NK-92 (cell line): ENCODE results near the gene MPIG6B.

ENCODE experiments used
- DNase-seq: peaks from one replicate; lab custom pipeline; 2025; ENCODE audit not compliant: unreplicated experiment; lab: John Stamatoyannopoulos, UW

MPIG6B gene, protein sequence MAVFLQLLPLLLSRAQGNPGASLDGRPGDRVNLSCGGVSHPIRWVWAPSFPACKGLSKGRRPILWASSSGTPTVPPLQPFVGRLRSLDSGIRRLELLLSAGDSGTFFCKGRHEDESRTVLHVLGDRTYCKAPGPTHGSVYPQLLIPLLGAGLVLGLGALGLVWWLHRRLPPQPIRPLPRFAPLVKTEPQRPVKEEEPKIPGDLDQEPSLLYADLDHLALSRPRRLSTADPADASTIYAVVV

DNA sequence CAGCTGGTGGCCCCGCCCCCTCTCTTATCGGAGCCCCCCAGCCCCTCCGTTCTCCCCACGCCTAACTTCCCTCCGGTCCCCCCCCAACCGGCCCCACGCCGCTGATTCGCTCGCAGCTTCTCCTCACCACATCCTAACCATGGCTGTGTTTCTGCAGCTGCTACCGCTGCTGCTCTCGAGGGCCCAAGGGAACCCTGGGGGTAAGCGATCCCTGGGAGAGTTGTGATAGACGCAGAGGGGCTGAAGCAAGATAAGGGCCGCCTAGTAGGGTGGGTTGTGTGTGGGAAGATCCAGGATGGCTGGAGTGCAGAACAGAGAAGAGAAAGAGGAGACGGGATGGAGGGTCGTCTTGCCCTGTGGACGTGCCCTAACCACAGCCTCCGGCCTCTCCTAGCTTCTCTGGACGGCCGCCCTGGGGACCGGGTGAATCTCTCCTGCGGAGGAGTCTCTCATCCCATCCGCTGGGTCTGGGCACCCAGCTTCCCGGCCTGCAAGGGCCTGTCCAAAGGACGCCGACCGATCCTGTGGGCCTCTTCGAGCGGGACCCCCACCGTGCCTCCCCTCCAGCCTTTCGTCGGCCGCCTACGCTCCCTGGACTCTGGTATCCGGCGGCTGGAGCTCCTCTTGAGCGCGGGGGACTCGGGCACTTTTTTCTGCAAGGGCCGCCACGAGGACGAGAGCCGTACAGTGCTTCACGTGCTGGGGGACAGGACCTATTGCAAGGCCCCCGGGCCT, at the start of gene MPIG6B:
Gene MPIG6B, plus strand, starts transcription at position 129 of the 735 bp plus-strand sequence. Its CDS starts 11 bp downstream, at position 140.
- DNase-seq: no peak

DNA sequence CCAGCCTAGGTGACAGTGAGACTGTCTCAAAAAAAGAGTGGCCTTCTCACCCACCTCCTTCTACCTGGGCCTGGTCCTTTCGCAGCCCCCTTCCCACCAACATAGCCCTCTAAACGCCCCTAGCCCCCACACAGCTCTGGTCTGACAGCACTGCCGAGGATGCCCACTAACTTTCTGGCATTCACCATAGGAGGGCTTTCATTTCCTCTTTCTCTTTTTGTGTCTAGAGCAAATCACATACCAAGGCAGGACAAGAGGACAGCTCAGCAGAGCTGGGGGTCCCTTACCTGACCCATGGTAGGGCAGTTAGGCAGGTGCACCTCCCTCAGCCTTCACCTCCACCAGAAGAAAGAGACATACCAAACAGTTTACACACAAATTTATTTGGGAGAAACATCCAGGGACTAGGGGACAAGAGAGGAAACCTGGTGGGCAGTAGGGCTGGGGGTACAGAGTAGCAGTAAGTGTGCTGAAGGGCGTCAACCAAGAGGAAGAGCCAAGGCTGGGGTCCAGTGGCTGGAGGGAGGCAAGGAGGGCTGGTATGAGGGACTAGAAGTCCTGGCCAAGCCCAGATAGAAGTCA, 46.8 kb upstream of the MPIG6B start:
- DNase-seq: no peak

DNA sequence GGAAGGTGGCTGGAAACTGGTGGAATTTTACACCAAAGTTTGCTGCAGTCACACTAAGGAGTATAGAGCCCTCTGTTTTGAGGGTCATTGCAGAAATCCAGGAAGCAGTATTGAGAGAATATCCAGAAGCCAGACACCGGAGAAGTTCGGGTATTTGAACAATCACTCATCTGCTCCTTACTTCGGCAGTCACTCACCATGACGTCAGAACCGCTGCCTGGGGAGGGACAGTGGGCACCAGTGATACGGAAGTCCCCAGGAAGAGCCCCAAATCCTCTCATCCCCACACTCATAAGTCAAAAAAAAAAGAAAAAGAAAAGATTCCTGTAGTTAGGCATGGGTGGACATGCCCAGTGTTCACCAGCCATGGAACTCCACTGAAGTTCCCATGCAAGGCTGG, 46.3 kb upstream of the MPIG6B start:
- no peak for DNase-seq

DNA sequence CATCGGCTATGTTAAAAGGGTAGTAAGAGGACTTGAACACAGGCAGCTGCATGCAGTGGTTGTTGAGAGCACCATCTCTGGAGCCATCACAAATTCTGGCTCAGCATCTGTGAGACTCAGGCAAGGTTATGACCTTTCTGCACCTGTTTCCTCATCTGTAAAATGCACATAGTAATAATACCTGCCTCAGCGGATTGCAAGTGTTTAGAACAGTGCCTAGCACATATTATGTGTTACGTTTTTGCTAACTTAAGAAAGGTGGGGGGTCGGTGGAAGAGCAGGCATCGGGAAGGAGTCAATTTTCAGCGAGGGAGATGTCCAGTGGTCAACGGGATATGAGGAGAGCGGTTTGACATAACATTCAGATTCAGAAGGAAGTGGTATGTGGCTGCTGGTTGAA, 45.2 kb upstream of the MPIG6B start:
- no peak for DNase-seq

DNA sequence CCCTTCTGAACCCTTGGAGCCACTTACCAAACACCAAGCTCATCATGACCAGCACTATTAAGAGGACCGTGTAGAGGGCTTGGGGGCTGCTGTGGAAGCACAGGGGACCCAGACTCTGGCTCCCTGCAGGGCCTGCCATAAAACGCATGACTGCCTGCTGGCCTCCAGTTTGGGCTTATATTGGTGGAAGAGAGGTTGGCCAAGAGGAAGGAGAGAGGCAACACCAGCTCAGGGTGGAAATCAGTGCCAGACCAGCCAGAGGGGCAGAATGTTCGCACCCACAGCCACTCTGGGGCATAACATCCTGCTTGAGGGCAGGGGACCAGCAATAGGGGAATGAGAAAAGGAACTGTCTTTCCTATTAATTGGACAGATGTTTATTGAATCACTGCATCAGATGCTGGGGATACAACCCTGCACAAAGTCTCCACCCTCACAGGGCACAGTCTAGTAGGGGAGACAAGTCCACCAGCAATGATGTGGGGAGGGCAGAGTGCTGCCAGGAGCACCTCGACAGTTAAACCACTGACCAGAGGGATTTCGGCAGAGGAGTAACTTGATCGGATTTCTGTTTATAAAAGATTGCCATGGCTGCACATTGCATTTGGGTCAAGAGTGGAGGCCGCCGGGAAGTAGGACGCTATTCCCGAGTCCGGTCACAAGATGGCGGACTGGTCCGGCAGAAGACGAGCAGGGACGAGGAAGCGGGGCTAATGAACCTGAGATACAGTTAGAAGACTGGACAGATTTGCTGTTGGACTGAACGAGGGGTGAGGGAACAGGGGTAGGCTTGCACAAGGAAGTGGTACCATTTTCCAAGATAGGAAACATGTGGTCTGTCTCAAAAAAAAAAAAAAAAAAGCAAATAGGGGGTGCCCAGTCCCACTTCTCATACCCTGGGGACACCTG, 42.7 kb upstream of the MPIG6B start, which contains the start of gene LY6G5C:
Gene LY6G5C, minus strand, starts transcription at position 842 of the 909 bp plus-strand sequence. Its CDS starts 694 bp downstream, at position 148.
- no peak for DNase-seq

DNA sequence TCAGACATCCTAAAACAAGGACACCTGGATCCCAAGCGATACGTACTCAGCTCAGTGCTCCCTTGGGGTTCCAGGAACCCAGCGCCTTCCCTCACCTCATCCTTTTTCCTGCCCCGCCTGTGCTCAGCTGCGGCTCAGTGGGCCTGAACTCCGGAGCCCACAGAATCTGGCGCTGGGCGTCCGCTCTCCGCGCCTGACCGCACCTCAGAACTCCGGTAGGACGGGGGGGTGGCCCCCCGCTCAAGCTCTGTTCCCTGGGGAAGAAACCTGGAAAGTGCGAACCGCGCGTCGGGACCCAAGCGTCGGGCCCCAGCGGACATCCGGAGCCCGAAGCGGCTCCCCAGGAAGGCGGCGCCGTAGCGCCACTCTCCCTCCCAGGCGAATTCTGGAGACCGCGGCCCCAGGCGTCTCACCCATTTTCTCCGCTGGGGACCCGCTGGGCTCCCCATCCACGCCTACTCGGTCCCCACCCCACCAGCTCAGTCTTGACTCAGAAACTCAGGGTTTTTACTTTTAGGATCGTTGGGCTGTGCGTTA, 42.0 kb upstream of the MPIG6B start:
- no peak for DNase-seq

DNA sequence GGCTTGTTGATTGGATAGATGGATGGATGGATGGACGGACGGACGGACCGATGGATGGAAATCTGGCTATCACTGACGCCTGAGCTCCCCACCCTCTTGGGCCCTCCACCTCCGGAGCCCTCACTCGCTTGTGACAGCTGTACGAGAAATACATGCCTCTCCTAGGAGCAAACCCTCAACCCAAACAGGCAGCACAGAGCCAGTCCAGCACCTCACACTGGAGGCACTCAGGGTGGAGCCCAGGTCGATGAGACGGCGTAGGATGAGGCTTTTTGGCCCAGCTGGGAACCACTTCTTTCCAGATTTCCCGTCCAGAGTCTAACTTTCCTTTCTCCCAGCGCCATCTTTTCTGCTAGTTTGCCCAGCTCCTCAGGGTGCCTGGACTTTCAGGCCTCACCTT, 39.6 kb upstream of the MPIG6B start:
- no peak for DNase-seq

DNA sequence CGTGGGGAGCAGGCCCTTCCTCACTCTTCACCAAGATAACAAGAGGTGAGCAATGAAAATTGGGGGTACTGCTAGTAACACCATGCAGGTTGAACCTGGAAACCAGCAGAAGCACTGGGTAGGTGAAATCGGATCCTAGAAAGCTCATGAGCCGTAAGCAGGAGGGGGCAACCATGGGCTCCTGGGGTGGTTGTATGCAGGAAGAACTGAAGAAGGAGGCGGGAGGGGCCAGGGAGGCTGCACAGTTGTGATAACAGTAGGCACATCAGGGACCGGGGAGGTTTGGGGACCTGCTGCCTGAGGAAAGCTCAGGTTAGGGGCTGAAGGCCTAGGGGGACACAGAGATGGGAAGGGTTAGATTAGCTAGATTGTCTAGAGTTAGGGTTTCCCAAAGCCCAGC, 36.7 kb upstream of the MPIG6B start:
- no peak for DNase-seq

DNA sequence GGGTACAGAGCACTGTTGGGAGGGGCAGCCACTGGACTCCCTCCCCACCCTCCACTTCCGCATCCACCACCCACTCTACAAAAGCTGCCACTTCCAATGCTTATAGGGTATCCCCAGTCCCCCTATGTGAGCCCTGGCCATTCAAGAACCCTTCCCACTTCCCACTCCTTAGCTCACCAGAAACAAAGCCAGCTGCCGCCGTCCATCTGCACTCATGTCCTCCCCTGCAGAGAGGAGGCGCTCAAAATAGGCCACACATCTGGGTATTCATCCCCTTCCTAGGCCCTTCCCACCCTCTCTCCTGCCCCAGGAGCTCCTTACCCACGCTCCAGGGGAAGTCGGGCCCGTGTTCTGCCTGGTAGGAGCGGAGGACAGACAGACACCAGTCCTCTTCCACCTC, 35.9 kb upstream of the MPIG6B start:
- no peak for DNase-seq

DNA sequence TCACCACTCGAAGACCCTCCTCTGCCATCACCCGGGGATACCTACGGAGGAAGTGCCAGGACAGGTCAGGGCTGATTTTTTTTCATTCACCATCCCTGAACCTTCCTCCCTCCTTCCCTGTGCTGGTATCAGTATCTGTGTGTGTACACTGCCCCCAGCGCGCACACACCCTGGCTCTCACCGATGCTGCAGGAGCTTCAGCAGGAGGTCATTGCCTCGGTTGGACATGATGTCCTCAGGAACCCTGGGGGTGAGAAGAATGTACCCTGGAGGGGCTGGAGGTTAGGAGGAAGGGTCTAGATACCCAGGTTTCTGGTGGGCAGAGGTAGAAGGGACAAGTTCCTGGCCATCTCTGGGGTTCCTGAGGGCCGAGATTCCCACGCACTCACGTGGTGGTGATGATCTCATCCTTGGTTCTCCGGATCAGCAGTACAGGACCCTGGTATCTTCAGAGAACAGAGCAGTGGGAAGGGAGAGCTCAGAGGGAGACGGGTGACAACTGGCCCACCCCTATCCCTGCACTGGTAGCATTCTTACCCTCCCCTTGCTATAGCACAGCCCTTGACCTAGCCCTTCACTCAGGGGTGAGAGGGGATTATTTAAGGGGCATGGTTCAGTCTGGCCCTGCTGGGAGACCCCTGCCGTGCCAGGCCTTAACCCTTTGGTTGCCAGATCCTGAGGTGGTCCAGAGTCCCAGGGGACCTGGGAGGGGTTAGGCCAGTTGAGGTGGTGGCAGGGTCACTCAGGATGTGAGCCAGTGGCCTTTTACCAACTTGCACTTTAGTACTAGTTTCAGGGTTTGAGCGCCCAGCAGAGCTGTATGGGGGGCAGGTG, 35.1 kb upstream of the MPIG6B start:
- no peak for DNase-seq

DNA sequence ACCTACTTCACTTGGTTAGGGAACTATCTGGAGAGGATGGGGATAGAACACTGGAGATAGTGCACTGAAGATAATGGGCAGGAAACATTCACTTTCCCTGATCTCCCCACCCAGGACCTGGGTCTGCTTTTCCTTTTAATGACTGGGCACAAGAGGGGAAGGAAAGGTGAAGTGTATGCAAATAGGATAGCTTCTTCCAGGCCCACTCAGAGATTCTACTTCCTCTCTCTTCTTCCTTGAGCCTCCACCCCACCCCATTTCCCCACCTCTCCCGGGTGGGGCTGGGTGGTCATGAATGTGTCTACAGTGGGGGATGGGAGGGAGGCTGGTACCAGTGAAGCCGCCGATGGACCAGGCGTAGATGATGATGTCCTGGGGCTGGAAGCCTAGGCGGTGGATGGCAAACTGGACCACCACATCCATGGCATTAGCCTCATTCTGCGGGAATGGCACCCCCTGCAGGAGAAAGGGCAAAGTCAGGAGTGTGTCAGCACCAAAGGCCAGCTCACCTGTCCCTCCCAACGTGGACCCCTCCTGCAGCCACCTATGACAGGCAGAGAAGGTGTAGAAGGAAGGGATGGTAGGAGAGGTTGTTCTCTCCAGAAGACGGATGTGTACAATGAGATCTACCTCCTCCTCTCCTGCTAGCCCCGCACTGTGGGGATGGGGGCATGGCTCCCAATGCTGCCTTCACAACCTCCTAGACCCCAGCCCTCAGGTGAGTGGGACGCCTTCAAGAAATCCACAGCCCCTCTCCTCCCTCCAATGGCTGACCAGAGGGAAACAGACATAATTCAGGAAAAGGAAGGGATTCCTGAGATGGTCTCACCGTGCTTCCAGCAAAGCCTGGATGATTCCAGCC, 33.7 kb upstream of the MPIG6B start:
- no peak for DNase-seq

DNA sequence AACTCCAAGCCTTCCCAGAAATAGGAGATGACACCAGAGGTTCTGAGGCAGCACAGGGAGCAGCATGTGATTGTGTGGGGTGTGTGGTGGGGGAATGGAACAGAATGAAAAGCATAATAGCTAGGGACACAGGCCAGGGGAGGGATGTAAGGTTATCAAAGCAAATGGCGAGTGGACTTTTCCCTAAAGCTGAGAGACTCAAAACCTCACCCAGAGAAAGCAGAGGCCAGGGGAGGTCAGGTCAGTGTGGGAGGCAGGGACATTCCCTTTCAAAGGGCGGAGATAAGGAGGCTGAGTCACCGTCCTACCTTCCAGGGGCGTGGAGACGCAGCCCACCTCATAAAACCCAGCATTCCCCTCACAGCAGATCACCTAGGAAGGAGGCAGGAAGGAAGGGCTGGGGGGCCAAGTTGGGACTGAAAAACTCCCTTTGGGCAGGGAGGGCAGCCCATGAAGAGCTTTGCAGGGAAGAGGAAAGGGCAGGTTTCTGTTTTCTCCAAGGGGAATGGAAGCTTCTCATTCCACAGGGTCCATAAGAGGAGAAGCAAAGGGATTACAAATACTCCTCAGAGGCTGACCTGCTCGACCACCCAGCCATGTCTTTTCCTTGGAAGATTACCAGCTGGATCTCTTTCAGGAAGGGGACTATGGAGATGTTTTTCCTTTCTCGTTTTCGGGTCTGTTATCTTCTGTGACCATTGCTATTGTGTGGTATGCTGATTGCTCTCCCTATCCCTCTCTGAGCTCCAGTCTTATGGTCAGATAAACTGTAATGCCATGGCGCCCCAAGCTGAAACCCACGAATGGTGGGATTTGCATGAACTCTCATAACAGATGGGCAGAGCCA, 32.7 kb upstream of the MPIG6B start:
- DNase-seq: no peak

DNA sequence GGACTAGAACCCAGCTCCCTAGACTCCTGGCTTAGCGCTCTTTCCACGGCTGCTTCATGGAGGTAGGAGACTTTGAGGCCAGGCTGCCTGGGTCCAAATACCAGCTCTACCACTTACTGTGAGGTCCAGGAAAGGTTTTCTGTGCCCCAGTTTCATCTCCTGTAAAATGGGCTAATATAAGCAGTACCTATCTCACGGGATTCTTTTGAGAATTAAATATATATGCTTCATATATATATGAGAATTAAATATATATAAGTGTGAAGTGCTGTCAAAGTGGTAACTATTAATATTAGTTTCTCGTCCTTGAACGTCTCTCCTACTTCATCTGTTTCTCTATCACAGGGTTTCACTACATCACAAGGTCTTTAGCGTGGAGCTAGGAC, 32.1 kb upstream of the MPIG6B start:
- DNase-seq: no peak

DNA sequence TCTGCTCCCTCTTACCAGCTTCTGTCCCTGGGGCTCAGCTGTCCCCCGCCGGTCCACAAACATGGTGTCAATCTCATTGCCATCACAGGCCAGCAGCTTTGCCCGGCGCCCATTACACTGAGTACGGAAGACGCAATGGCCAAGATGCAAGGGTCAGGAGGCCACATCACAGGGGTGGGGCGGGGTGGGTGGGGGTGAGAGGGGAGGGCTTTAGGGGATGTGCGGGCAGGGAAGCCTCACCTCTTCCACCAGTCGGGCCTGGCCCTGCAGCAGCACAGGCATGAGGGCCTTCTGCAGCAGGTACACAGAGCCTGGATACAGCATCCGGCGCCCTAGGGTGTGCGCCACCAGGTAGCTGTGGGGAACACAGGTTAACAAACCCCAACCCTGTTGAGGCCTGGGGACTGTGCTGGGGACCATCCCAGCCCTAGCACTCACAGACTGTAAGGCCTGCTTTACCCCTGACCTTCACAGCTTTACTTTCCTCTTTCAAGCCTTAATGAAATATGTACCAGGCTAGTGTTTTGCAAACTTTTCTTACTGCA, 31.5 kb upstream of the MPIG6B start:
- DNase-seq: no peak

DNA sequence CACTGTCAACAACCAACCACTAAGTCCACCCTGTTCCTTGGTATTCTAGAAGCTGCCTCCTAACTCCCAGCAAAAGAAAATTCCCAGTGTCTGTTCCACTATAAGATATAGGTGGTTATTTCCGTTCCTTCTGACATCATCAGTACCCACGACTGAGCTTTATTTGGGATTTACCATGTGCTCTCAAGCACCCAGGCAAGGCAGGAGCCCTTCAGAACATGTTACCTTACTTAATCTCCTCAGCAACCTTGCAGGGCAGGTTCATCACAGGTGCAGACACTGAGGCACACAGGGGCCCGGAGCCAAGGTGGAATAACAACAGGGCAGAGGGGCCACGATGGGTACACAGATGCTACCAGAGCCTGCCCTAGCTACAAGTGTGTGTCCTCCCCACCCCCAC, 30.8 kb upstream of the MPIG6B start:
- no peak for DNase-seq

DNA sequence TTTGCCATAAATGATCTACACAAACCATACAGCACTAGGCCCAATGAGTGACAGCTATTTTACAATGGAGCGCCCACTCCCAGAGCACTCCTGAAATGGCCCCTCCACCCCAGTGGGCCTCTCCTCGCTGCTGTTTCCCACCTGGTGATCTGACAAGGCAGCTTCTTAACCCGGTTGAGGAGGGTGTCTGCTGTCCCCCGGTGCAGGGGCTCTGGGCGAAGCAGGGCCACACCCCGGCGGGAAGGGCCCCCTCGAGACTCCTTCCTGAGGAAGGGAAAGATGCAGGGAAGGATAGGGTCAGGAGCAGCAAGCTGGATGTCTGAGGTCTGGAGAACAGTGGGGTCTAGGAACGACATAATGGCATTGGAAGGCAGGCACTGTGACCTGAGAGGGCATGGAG, 30.3 kb upstream of the MPIG6B start:
- no peak for DNase-seq

DNA sequence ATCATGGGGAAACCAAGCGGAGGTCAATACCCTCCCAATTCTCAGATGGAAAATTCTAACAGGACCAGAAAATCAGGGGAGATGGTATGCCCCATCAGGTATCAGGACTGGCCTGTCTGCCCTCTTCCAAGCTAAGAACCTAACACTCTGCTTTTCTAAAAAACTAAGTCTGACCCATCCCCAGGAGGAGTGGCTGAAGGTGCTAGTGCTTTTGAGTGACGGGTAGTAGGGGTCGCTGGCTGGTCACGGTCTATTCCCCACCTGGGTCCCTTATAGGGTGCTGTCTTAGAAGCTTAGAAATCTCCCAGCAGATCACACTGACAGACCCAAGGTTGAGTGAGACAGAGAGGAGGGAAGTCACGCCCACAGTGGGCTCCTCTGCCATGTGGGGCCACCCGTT, 29.6 kb upstream of the MPIG6B start:
- no peak for DNase-seq

DNA sequence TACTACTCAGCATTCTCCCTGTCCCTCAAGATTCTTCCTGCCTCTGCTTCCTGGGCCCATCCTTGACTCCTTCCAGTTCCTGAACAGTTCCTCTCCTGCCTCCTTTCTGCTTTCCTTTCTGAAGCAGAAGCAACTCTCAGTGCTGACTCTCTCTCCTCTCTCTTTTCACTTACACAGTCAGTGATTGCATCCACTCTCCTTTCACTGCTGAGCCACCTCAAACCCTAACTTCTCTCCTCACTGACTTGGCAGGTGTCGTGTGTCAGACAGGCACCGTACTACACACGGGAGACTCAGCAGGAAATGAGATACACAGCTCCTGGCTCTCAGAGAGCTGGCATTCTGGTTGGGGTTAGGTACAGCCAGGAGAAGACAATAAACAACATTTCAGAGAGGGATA, 25.6 kb upstream of the MPIG6B start:
- DNase-seq: no peak
